ENCODE results near the gene NBAS. TPM values are rescaled to one million over a fixed set of nuclear protein-coding genes. Genes with fewer than 3 reads are reported as not detected.

The NBAS gene
- total and polyA plus RNA-seq, 9 of the 15 experiments (the other 6 are each of a cell fraction or from before 2014, with no cell fraction given), result 15.3 to 94.4 (median 69.9) TPM

GRCh38 chr2:15415748-15416147, 145.4 kb downstream of the NBAS start (continued):
- TF ChIP-seq HDAC3 (IDR thresholded peaks at IDR 0.05; ENCODE audit: borderline replicate concordance, partially characterized antibody), result no peak
- TF ChIP-seq RBM39 (optimal IDR thresholded peaks at IDR 0.05; ENCODE audit: low read depth, low read length), result no peak
- no peak for TF ChIP-seq PKNOX1 (IDR thresholded peaks at IDR 0.05)

GRCh38 chr2:15412779-15413178, 148.4 kb downstream of the NBAS start:
- Histone ChIP-seq H3K9me1 (ENCODE audit: control insufficient read depth, insufficient read depth, low read length) (no peaks in the 10 kb centered on the region), H3K4me1 (replicated peaks in 1 of 2; ENCODE audit: control insufficient read depth in 2 of 2, insufficient read depth in 2 of 2, low read length in 2 of 2) (no peaks in the 10 kb centered on the region; a peak in 1 of 5 replicates), H3K27ac (ENCODE audit: extremely low read depth, low read depth, low read length) (no peak overlapping the region), H3K4me3 (no peak overlapping the region), H2AFZ (ENCODE audit: low read depth, low read length) (no peak overlapping the region), H3K79me2 (ENCODE audit: control insufficient read depth, insufficient read depth, low read length) (no peaks in the 10 kb centered on the region), H3K4me2 (ENCODE audit: insufficient read depth, low read length) (no peak overlapping the region), H3K9ac (ENCODE audit: insufficient read depth in 1 of 2, low read depth in 2 of 2, low read length in 2 of 2) (no peak overlapping the region), H3K27me3 (ENCODE audit: control insufficient read depth in 2 of 2, insufficient read depth in 2 of 2, low read length in 2 of 2) (no peaks in the 10 kb centered on the region), H4K20me1 (replicated peaks; ENCODE audit: control insufficient read depth, insufficient read depth, low read length) (no peaks in the 10 kb centered on the region), H3K9me3 (replicated peaks; ENCODE audit: control insufficient read depth, insufficient read depth, low read depth, low read length) (no peaks in the 10 kb centered on the region), H3K36me3 (ENCODE audit: control insufficient read depth, insufficient read depth, low read length) (peaks cover 75% of the 10 kb centered on the region; the same call in 2 of the 3 replicates)
- CTCF ChIA-PET (ENCODE audit: low intra/inter-chr PET ratio), result no interaction called here
- FAIRE-seq (no peak), DNase-seq (ENCODE audit: extremely low read depth in 1 of 4, low spot score in 3 of 4) (no peak), ATAC-seq (no peak)
- 91% methylated on average over 6 of the region's 6 CpGs for WGBS (ENCODE audit: insufficient coverage, low coverage, missing lambda C conversion rate)
- POLR2A ChIA-PET, result interaction anchor here (0.6 to 3.1 kb wide), 2 partner anchors 10 to 551 kb away, joined by 3 to 11 read pairs; no protein-coding TSS in a partner anchor
- in situ Hi-C loops (cut with MboI), result no loop called here
- intact Hi-C loops (cut with micrococcal nuclease), result no loop called here
- no TSS peak for BruUV-seq (replicated peaks)
- no peak for TF ChIP-seq NFXL1 (CRISPR knock-in tag; IDR thresholded peaks at IDR 0.05)
- no peak for TF ChIP-seq HNRNPLL (IDR thresholded peaks at IDR 0.05; ENCODE audit: low read depth, low read length, poor library complexity, severe bottlenecking)
- TF ChIP-seq ZNF444 (CRISPR knock-in tag; IDR thresholded peaks at IDR 0.05), result no peak
- no peak for TF ChIP-seq RBM15 (IDR thresholded peaks at IDR 0.05; ENCODE audit: insufficient read depth, low read length)
- TF ChIP-seq CBFA2T2 (conservative IDR thresholded peaks at IDR 0.05), result no peak
- TF ChIP-seq, protein P1, sequence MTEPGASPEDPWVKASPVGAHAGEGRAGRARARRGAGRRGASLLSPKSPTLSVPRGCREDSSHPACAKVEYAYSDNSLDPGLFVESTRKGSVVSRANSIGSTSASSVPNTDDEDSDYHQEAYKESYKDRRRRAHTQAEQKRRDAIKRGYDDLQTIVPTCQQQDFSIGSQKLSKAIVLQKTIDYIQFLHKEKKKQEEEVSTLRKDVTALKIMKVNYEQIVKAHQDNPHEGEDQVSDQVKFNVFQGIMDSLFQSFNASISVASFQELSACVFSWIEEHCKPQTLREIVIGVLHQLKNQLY (CRISPR knock-in tag; conservative IDR thresholded peaks at IDR 0.05), result no peak
- no peak for TF ChIP-seq HLTF (IDR thresholded peaks at IDR 0.05)
- TF ChIP-seq TEAD2 (tag; IDR thresholded peaks at IDR 0.05), result no peak
- TF ChIP-seq CBFA2T3 (IDR thresholded peaks at IDR 0.05), result no peak
- no peak for TF ChIP-seq SIX5 (IDR thresholded peaks at IDR 0.05; ENCODE audit: borderline replicate concordance in 1 of 2, insufficient read depth in 1 of 2, low read depth in 1 of 2, low read length in 2 of 2)
- TF ChIP-seq, protein P2, sequence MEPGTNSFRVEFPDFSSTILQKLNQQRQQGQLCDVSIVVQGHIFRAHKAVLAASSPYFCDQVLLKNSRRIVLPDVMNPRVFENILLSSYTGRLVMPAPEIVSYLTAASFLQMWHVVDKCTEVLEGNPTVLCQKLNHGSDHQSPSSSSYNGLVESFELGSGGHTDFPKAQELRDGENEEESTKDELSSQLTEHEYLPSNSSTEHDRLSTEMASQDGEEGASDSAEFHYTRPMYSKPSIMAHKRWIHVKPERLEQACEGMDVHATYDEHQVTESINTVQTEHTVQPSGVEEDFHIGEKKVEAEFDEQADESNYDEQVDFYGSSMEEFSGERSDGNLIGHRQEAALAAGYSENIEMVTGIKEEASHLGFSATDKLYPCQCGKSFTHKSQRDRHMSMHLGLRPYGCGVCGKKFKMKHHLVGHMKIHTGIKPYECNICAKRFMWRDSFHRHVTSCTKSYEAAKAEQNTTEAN (CRISPR knock-in tag; IDR thresholded peaks at IDR 0.05), result no peak
- TF ChIP-seq GABPA (tag; conservative IDR thresholded peaks at IDR 0.05; ENCODE audit: low read depth), result no peak
- no peak for TF ChIP-seq SOX6 (IDR thresholded peaks at IDR 0.05)
- TF ChIP-seq CBX5 (IDR thresholded peaks at IDR 0.05; ENCODE audit: borderline replicate concordance, low read depth), result no peak
- no peak for TF ChIP-seq KAT8 (IDR thresholded peaks at IDR 0.05; ENCODE audit: low read depth)
- TF ChIP-seq JUNB (CRISPR knock-in tag; conservative IDR thresholded peaks at IDR 0.05), result no peak
- no peak for TF ChIP-seq E2F4 (CRISPR knock-in tag; IDR thresholded peaks at IDR 0.05; ENCODE audit: low read depth)

Measured in K562 (cell line).